Tibial nerve (tissue), 4 donors: ENCODE data around the gene SUN5.

ENCODE experiments used
- EP300 ChIP-seq, 2 donors: sonication (generic); formaldehyde crosslinking; IDR thresholded peaks; one replicate each; pipeline ENCODE4 v1.6.1; 2017; ENCODE audit warnings: antibody characterized with exemption in 2 of 2, mild to moderate bottlenecking in 1 of 2
- TF ChIP-seq, protein P1 (sequence below), 5 experiments: fragments of 200-600 bp in 3 of 5; fragments of 450-650 bp in 2 of 5; sonication (generic) in 3 of 5; IDR thresholded peaks; one replicate each; pipeline ENCODE4 v1.5.1; 2016 to 2019; ENCODE audit warnings: antibody characterized with exemption in 5 of 5, mild to moderate bottlenecking in 3 of 5, moderate library complexity in 2 of 5

- TF ChIP-seq, protein P1, sequence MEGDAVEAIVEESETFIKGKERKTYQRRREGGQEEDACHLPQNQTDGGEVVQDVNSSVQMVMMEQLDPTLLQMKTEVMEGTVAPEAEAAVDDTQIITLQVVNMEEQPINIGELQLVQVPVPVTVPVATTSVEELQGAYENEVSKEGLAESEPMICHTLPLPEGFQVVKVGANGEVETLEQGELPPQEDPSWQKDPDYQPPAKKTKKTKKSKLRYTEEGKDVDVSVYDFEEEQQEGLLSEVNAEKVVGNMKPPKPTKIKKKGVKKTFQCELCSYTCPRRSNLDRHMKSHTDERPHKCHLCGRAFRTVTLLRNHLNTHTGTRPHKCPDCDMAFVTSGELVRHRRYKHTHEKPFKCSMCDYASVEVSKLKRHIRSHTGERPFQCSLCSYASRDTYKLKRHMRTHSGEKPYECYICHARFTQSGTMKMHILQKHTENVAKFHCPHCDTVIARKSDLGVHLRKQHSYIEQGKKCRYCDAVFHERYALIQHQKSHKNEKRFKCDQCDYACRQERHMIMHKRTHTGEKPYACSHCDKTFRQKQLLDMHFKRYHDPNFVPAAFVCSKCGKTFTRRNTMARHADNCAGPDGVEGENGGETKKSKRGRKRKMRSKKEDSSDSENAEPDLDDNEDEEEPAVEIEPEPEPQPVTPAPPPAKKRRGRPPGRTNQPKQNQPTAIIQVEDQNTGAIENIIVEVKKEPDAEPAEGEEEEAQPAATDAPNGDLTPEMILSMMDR (IDR thresholded peaks at IDR 0.05): no peak
- TF ChIP-seq EP300 (IDR thresholded peaks at IDR 0.05): no peak
Observed at GRCh38 chr20:32995802-32996201, 8.4 kb downstream of the SUN5 start.
